Stimulated activated CD8-positive, alpha-beta memory T cell treated with anti-CD3 and anti-CD28 coated beads, Interleukin-12 subunit alpha, Interleukin-12 subunit beta, amount 100 ng/mL, for 1 hour (primary cell): ENCODE results near the gene FGA.

Source experiments
- DNase-seq: peaks from one replicate; pipeline ENCODE4 v3.0.0-alpha.2; 2020; ENCODE audit warnings: low read depth

Gene FGA

DNA sequence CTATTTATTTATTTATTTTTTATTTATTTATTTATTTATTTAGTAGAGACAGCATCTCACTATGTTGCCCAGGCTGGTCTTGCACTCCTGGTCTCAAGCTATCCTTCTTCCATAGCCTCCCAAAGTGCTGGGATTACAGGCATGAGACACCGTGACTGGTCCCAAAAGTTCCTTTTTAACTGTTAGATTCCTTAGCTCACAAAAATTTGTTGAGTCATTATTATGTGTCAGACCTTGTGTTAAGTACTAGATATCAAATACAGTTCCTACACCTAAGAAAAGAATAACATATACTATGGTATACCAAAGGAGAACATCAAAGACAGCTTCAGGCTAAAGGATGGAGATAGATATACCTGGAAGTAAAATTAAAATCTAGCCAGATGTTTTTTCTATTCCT is 11.6 kb downstream of the FGA start:
- DNase-seq: no peak

DNA sequence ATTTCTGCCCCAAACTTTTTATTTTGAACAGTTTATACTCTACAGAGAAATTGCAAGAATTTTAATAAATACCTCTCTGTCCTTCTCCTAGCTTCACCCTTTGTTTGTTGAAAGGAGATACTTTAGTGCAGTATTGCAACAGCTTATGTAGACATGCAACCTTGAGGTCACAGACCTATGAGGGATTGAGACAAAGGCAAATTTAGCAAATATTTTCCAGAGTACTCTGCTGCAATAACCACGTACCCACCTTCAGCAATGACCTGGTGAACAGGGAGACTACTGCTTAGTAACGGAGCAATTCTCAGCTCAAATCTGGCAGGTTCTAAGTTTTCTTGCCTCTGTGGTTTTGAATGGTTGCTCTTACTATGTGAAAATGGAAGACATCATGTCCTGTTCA is 13.2 kb downstream of the FGA start:
- DNase-seq: no peak

DNA sequence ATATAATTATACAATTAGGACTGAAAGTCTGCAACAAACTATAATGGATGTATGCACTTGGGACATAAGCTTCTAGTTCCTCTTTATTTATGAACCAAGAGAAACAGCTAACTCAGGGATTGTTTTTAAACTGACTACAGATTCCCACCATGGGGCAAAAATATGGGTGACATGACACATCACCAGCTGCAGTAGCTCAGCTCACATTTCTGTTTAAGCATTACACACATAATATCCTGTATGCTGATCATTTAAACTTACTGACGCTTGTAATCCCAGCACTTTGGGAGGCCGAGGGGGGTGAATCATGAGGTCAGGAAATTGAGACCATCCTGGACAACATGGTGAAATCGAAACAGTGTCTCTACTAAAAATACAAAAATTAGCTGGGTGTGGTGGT is 16.2 kb downstream of the FGA start:
- DNase-seq: no peak

- no peak for DNase-seq
Observed at GRCh38 chr4:154573190-154573870, 17.2 kb downstream of the FGA start.

DNA sequence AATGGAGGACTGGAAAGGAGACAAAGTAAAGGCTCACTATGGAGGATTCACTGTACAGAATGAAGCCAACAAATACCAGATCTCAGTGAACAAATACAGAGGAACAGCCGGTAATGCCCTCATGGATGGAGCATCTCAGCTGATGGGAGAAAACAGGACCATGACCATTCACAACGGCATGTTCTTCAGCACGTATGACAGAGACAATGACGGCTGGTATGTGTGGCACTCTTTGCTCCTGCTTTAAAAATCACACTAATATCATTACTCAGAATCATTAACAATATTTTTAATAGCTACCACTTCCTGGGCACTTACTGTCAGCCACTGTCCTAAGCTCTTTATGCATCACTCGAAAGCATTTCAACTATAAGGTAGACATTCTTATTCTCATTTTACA is 21.0 kb downstream of the FGA start:
- no peak for DNase-seq

GRCh38 chr4:154569028-154569427 is 21.5 kb downstream of the FGA start:
- no peak for DNase-seq

- no peak for DNase-seq
Observed at GRCh38 chr4:154566639-154567204, 23.8 kb downstream of the FGA start.

DNA sequence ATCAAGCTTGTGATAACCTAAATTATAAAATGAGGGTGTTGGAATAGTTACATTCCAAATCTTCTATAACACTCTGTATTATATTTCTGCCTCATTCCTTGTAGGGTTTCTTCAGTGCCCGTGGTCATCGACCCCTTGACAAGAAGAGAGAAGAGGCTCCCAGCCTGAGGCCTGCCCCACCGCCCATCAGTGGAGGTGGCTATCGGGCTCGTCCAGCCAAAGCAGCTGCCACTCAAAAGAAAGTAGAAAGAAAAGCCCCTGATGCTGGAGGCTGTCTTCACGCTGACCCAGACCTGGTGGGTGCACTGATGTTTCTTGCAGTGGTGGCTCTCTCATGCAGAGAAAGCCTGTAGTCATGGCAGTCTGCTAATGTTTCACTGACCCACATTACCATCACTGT is 24.8 kb downstream of the FGA start:
- no peak for DNase-seq

DNA sequence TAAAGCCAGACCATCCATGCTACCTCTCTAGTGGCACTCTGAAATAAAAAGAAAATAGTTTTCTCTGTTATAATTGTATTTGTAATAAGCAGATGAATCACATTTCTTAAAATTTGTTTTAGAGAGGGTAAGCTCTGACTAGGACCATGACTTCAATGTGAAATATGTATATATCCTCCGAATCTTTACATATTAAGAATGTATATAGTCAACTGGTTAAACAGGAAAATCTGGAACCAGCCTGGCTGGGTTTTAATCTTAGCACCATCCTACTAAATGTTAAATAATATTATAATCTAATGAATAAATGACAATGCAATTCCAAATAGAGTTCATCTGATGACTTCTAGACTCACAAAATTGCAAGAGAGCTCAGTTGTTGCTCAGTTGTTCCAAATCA is 26.2 kb downstream of the FGA start:
- no peak for DNase-seq

DNA sequence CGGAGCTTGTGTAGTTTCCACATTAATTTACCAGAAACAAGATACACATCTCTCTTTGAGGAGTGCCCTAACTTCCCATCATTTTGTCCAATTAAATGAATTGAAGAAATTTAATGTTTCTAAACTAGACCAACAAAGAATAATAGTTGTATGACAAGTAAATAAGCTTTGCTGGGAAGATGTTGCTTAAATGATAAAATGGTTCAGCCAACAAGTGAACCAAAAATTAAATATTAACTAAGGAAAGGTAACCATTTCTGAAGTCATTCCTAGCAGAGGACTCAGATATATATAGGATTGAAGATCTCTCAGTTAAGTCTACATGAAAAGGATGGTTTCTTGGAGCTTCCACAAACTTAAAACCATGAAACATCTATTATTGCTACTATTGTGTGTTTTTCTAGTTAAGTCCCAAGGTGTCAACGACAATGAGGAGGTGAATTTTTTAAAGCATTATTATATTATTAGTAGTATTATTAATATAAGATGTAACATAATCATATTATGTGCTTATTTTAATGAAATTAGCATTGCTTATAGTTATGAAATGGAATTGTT is 27.8 kb downstream of the FGA start, which contains the start of gene FGB:
TSS of gene FGB (plus strand) at position 315 of the 558 bp plus-strand sequence. CDS start at position 323, 8 bp downstream.
- no peak for DNase-seq

DNA sequence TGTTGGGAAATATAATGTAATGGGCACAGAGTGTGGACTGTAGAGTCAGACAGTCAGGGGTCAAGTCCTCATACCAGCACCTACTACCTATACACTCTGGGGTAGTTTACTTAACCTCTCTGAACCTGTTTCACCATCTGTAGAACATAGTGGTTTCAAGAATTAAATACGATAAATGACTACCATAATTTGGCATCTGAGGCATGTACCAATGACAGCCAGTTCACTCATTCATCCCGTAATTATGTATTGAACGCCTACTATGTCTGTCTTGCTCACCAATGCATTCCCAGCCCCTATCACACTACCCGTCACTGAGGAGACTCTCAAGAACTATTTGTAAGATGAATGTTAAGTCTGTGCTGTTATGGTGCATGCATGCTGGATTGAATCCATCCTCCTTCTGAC is 29.7 kb downstream of the FGA start:
- DNase-seq: no peak

DNA sequence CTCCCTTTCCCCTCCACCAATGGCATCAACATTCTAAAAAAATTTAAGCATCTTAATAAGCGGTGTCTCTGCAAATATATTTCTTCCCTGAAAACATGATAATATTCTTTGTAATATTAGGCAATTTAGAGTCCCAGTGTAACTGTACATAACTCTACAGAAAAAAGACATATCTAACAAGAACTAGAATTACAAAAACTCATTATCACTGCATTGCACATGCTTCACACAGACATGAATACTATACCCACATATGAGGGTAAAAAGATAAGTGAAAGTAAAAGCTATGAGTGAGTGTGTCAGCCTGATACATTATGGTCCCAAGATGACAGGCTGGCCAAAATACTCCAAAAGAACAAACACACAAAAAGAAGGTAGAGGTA is 30.1 kb downstream of the FGA start:
- no peak for DNase-seq

GRCh38 chr4:154559494-154560418 is 30.8 kb downstream of the FGA start:
- DNase-seq: no peak

DNA sequence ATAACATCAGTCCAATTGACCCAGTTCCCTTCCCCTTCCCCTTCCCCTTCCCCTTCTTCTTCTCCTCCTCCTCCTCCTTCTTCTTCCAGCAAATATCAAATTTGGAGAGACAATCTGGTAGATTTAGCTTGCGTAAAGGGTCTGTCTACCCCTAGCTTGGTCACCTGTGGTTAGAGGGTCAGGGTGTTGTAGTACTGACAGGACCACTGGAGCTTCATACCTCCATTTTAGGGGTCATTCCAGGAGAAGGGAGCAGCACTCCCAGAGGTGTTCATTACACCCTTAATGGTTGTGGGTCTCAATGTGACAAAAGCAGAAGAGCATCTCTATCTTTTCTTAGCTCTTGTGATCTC is 31.4 kb downstream of the FGA start:
- no peak for DNase-seq

GRCh38 chr4:154551872-154552686 is 38.5 kb downstream of the FGA start:
- peak; percentile 45 for DNase-seq

DNA sequence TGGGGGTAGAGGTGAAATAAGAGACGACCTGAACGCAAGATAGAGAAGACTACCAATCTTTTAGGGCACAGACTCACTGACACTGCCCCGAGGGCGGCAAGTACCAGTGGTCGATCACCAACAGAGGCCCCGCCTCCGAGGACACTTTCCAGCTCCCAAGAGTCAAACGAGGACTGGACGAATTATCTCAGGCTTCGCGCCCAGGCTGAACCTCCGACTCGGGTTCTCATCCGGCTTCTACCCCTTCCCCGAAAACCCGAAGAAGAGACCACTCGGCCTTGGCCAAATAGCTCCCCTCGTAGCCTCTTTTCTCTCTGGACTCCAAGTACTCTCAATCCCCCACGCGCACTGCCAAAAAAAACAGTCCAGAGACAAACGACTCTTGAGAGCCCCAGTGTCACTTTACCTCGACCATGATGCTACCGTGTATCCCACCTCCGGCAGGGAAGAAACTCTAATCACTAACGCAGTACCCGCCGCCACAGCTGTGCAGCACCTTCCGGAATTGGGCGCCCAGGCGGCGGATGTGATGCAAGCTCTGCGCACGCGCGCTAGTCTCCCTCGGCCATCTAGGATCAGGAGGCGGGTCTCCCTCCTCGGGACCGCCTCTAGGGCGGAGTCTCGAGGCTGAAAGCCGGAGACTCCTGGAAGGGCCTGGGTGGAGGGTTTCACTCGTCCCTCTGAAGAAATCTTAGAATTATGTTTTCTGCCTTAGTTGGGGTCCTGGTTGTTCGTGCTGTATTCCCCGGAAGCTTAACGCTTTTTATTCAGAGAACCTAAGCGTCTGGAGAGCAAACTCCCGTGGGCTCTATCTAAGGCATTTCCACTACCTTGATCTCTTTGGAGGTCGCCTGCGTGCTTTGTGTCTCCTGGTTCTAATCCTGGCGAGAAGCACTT is 40.4 kb downstream of the FGA start, which contains the start of gene PLRG1:
TSS of gene PLRG1 (minus strand) at position 507 of the 897 bp plus-strand sequence. CDS start at position 415, 92 bp downstream.
- DNase-seq: peak; percentile 95

- no peak for DNase-seq
Observed at GRCh38 chr4:154545689-154546088, 44.9 kb downstream of the FGA start.

- DNase-seq: no peak
Observed at GRCh38 chr4:154542271-154542879, 48.2 kb downstream of the FGA start.
